GM12801 (cell line): ENCODE data around the gene C2orf76.

Experiments used
- CTCF ChIP-seq: IDR thresholded peaks from one replicate; pipeline ENCODE4 v1.5.1; 2011; ENCODE audit warnings: control low read depth; ENCODE audit not compliant: insufficient read length; ENCODE audit errors: extremely low read depth

C2orf76 gene

GRCh38 chr2:119311371-119311770 is 55.3 kb downstream of the C2orf76 start:
- TF ChIP-seq CTCF: no peak

GRCh38 chr2:119308793-119309330 is 57.8 kb downstream of the C2orf76 start:
- no peak for TF ChIP-seq CTCF

GRCh38 chr2:119307419-119308140 is 59.1 kb downstream of the C2orf76 start:
- TF ChIP-seq CTCF: no peak

- TF ChIP-seq CTCF: no peak
These were observed 60.4 kb downstream of the C2orf76 start for GRCh38 chr2:119306196-119306590.

GRCh38 chr2:119305497-119306195 is 61.0 kb downstream of the C2orf76 start:
- TF ChIP-seq CTCF: no peak

GRCh38 chr2:119304847-119305246 is 61.8 kb downstream of the C2orf76 start:
- TF ChIP-seq CTCF: no peak

GRCh38 chr2:119301413-119301812 is 65.2 kb downstream of the C2orf76 start:
- no peak for TF ChIP-seq CTCF
